ENCODE data around the gene SF3B2. TPM values are rescaled to one million over a fixed set of nuclear protein-coding genes. Genes with fewer than 3 reads are reported as not detected.

Gene SF3B2
- polyA plus RNA-seq, 2 of the 4 experiments (the other 2 are of a cell fraction), result 108 to 182 TPM

- ATAC-seq (no peak), FAIRE-seq (no peak), DNase-seq (ENCODE audit: low read depth in 1 of 2, low spot score in 1 of 2) (no peak)
- Histone ChIP-seq H3K27ac (no peak overlapping the region), H3K4me3 (no peak overlapping the region), H3K4me1 (peaks cover 12% of the 10 kb centered on the region), H3K4me2 (no peak overlapping the region), H3K9me3 (no peaks in the 10 kb centered on the region)
- CTCF ChIA-PET, result interaction anchor here (0.6 to 11.6 kb wide), 7 partner anchors 8 to 55 kb away, joined by 3 to 121 read pairs (median 4); partner anchors contain the start of gene CATSPER1
- 75% methylated on average over 6 of the region's 7 CpGs for WGBS (ENCODE audit: missing lambda C conversion rate)
- POLR2A ChIA-PET, result interaction anchor here (1.1 to 1.8 kb wide), 2 partner anchors 9 to 11 kb away, joined by 3 to 12 read pairs; partner anchors contain the start of genes BANF1 and EIF1AD
- TF ChIP-seq CBX8 (IDR thresholded peaks at IDR 0.05) (no peak), E2F6 (IDR thresholded peaks at IDR 0.05; ENCODE audit: borderline replicate concordance, low read depth) (no peak), FOSL2 (IDR thresholded peaks at IDR 0.05) (no peak), FOSL2 (CRISPR knock-in tag; IDR thresholded peaks at IDR 0.05) (no peak), ZNF302 (CRISPR knock-in tag; IDR thresholded peaks at IDR 0.05) (no peak), EP300 (IDR thresholded peaks at IDR 0.05) (no peak), TFCP2L1 (CRISPR knock-in tag; IDR thresholded peaks at IDR 0.05) (no peak), HES2 (IDR thresholded peaks at IDR 0.05) (no peak), CTCF (IDR thresholded peaks at IDR 0.05) (no peak), TP53 (CRISPR knock-in tag; IDR thresholded peaks at IDR 0.05) (no peak), RCOR1 (IDR thresholded peaks at IDR 0.05; ENCODE audit: low read depth, low read length) (no peak), EHF (CRISPR knock-in tag; IDR thresholded peaks at IDR 0.05) (no peak), BHLHE40 (IDR thresholded peaks at IDR 0.05; ENCODE audit: low read depth, low read length) (no peak), RNF2 (IDR thresholded peaks at IDR 0.05; ENCODE audit: borderline replicate concordance, low read depth) (no peak)
- TF ChIP-seq, protein P1, sequence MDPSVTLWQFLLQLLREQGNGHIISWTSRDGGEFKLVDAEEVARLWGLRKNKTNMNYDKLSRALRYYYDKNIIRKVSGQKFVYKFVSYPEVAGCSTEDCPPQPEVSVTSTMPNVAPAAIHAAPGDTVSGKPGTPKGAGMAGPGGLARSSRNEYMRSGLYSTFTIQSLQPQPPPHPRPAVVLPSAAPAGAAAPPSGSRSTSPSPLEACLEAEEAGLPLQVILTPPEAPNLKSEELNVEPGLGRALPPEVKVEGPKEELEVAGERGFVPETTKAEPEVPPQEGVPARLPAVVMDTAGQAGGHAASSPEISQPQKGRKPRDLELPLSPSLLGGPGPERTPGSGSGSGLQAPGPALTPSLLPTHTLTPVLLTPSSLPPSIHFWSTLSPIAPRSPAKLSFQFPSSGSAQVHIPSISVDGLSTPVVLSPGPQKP (IDR thresholded peaks at IDR 0.05; ENCODE audit: low read depth, low read length), result no peak
Observed at GRCh38 chr11:66013762-66014100, 38.4 kb upstream of the SF3B2 start.

DNA sequence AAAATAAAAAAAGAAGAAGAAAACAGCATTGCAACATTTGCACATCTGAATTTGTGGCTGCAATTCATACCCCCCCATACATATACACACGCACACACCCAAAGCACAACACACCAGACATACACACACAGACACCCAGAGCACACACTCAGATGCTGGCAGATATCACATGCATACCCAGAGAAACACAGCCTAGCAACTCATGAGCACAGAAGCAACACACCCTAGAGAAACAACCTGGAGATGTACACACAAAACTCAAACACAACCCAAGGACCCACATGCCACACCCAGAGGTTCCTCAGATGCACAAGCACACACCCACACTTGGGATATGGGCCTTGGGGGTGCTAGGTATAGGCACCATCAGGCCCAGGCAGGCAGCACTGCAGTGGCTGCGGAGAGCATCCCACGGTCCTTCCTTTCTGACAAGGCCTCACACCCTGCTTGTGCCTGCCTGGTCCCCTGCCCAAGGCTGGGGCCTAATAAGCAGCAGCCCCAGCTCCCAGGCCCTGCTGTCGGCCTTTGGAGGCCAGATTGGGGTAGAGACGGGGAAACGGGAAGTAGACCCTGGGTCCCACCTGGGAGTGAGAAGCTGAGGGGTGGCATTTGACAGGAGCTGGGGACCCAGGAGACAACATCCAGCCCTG lies 37.2 kb upstream of the SF3B2 start:
- H3K27ac ChIP-seq, result peak overlapping the region in 1 of 2 experiments; percentile 48; a peak in 3 of 6 replicates
- H3K4me3 ChIP-seq, result no peak overlapping the region
- H3K4me2 ChIP-seq, result no peak overlapping the region
- H3K4me1 ChIP-seq, result peaks cover 12% of the 10 kb centered on the region
- TF ChIP-seq RAD21 (conservative IDR thresholded peaks at IDR 0.05 in 1 of 2, IDR thresholded peaks at IDR 0.05 in 1 of 2), result no peak
- TF ChIP-seq, protein P1 (IDR thresholded peaks at IDR 0.05; ENCODE audit: low read depth, low read length), result no peak
- H3K9me3 ChIP-seq, result no peaks in the 10 kb centered on the region
- peak in 1 of 2 experiments; percentile 39; a peak in 3 of 6 replicates for ATAC-seq
- POLR2A ChIA-PET, result no interaction called here
- CTCF ChIA-PET, result interaction anchor here (0.6 to 11.6 kb wide), 9 partner anchors 7 to 331 kb away, joined by 3 to 121 read pairs (median 3); no protein-coding TSS in a partner anchor
- WGBS (ENCODE audit: missing lambda C conversion rate), result 95% methylated on average over 4 of the region's 6 CpGs
- no peak for FAIRE-seq
- DNase-seq (ENCODE audit: low read depth in 1 of 2, low spot score in 1 of 2), result no peak

DNA sequence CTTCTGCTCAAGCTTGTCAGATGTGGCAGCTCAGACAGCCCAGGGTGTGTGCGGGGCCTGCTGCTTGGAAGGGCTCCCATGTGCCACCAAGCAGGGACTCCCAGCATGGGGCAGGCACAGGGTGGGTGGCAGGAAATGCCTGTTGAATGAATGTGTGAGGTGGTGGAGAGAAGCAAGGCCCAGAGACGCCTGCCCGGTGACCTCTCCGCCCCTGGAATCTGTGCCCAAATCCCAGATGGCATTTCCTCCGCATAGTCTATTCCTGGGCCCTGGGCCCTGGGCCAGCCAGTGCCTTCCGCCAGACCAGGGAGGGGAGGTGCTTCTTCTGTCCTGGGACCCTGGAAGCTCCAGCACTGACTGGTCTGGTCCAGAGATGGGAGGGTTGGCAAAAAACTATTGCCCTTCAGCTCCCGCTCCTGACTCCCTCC lies 36.7 kb upstream of the SF3B2 start:
- no peak for TF ChIP-seq SREBF2 (IDR thresholded peaks at IDR 0.05)
- TF ChIP-seq ESRRA (IDR thresholded peaks at IDR 0.05; ENCODE audit: borderline replicate concordance, low read length), result no peak
- no peak for TF ChIP-seq BHLHE40 (IDR thresholded peaks at IDR 0.05; ENCODE audit: low read depth, low read length)
- TF ChIP-seq ZSCAN20 (CRISPR knock-in tag; IDR thresholded peaks at IDR 0.05), result no peak
- TF ChIP-seq, protein P1 (IDR thresholded peaks at IDR 0.05; ENCODE audit: low read depth, low read length), result no peak
- TF ChIP-seq, protein P2, sequence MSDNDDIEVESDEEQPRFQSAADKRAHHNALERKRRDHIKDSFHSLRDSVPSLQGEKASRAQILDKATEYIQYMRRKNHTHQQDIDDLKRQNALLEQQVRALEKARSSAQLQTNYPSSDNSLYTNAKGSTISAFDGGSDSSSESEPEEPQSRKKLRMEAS (IDR thresholded peaks at IDR 0.05), result no peak; the same call in 1 of the 2 replicates
- peak in 1 of 2 experiments; percentile 26; a peak in 3 of 6 replicates for ATAC-seq
- no peak for FAIRE-seq
- peaks cover 12% of the 10 kb centered on the region for H3K4me1 ChIP-seq
- ChIA-PET POLR2A (no interaction called here), CTCF (interaction anchor here (0.6 to 1.4 kb wide), 7 partner anchors 22 to 131 kb away, joined by 3 to 7 read pairs (median 3); no protein-coding TSS in a partner anchor)
- no peak overlapping the region for H3K4me2 ChIP-seq
- H3K4me3 ChIP-seq, result no peak overlapping the region
- WGBS (ENCODE audit: missing lambda C conversion rate), result 34% methylated on average over 6 of the region's 7 CpGs
- H3K27ac ChIP-seq, result peak overlapping the region in 1 of 2 experiments; percentile 48; a peak in 2 of 6 replicates
- DNase-seq (ENCODE audit: low read depth in 1 of 2, low spot score in 1 of 2), result no peak
- no peaks in the 10 kb centered on the region for H3K9me3 ChIP-seq

Measured in A549 (cell line).